AML-193 (cell line): Measurements from ENCODE around the gene TAB2.

Experiments used
- DNase-seq, 2 experiments: peaks; one replicate each; lab custom pipeline; 2025; lab: John Stamatoyannopoulos, UW

TAB2 gene

DNA sequence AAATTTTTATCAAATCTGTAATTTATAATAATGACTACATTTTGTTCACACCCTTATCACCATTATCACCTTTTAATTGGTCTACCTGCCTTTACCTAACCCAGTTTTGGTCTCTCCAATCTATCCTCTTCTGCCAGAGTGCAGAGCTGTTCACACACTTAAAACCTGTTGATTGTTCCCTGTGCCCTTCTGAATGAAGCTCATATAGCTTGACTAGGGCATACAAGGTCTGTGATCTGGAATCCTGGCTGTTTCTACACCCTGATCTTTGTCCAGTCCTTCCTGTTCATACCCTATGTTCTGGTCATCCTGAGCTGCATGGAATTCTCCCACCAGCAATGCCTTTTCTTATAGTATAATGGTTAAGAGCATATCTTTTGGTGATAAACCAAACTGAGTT lies 53.6 kb downstream of the TAB2 start:
- no peak for DNase-seq

DNA sequence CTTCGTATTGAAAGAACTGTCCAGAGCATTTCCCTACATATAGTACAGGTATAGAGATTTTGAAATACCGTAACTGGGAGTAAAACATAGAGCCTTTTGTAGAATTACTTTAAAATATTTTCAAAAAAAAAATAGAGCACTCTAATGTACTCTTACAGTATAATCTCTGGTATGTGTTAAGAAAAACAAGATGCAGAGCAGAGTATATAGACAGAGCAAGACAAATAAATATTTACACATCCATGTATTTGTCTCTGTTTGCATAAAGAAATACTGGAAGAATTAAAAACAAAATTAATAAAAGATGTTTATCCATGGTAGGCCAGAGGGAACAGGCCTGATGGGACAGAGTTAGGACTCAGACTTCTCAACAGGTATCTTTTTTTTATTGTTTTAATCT lies 54.5 kb downstream of the TAB2 start:
- no peak for DNase-seq

DNA sequence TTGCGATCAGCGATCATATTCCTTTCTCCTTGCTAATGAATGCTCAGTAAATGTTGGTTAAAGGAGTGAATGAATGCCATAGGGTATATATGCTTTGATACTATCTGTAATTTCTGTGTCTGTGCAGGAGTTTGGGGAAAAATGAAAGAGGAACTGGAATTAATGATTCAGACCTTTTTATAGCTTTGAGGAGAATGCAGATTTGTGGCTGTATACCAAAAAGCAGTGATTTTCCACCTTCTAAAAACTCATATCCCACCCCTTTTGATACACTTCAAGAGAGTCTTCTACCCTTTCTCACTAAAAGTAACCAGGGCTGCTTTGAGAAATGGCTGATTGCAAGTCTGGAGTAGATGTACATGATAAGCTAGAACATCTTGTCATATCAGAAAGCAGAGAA lies 56.0 kb downstream of the TAB2 start:
- DNase-seq = no peak

- DNase-seq = no peak
Measured at GRCh38 chr6:149379977-149380376, 62.5 kb downstream of the TAB2 start.

- DNase-seq = no peak
Measured at GRCh38 chr6:149380523-149380922, 63.0 kb downstream of the TAB2 start.

- DNase-seq = no peak
Measured at GRCh38 chr6:149383371-149383770, 65.9 kb downstream of the TAB2 start.

DNA sequence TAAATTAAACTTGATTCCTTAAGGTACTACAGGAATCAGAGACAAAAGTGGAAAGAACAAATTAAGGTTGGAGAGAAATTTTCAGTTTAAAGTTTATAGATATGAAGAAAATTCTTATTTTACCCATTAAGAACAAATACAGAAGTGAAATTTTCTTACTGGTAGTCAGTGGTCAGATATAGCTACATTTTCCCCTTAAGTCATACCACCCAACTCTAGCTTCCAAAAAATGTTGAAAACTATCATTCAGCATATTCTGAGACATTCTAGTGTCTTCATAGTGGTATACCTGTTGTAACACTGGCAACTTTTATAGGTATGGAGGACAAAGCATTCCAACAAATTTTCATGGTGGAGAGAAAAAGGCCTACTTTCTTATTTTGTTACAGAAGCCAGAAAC lies 67.0 kb downstream of the TAB2 start:
- no peak for DNase-seq

DNA sequence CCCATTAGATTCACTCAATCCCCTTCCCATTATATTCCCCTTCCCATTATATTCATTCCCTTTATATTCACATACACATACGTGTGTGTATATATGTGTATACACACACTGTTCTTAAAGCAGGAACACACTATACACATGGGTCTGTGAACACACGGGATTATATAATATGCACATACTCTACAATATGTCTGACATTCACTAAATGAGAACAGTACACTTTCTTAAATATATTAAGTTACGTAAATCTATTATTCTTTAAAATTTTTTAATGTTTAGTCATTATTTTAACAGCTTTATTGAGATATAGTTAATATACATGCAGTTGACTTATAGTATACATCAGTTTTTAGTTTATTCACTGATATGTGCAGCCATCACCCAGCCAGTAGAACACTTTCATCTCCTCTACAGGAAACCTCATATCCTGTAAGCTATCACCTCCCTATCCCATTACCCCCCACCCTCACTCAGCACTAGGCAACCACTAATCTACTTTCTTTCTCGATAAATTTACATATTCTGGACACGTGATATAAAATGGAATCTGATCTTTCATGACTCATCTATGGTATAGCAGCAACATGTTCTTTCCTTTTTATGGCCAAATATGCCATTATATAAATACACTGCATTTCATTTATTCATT lies 68.6 kb downstream of the TAB2 start:
- DNase-seq = no peak

GRCh38 chr6:149387779-149388512 lies 70.4 kb downstream of the TAB2 start:
- DNase-seq = no peak

- DNase-seq = no peak
Measured at GRCh38 chr6:149389509-149390297, 72.2 kb downstream of the TAB2 start.

GRCh38 chr6:149392093-149392492 lies 74.6 kb downstream of the TAB2 start:
- DNase-seq = no peak

DNA sequence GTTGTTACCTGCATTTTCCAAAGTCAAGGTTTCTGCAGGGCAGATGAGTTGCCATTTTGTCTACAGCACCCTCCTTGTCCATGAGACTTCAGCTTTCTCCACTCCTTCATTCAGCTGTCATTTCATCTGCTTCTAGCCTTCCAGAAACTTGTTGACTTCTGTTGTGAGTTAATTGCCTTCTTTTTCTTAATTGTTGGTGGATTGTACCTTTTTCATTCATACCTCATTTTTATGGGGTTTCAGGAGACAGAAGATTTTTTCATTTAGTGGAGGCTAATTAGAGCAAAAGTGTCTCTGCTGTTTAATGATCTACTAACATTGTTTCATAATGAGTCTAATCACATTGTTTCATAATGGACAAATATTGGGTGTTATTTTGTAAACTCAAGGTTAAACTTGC lies 75.0 kb downstream of the TAB2 start:
- no peak for DNase-seq

DNA sequence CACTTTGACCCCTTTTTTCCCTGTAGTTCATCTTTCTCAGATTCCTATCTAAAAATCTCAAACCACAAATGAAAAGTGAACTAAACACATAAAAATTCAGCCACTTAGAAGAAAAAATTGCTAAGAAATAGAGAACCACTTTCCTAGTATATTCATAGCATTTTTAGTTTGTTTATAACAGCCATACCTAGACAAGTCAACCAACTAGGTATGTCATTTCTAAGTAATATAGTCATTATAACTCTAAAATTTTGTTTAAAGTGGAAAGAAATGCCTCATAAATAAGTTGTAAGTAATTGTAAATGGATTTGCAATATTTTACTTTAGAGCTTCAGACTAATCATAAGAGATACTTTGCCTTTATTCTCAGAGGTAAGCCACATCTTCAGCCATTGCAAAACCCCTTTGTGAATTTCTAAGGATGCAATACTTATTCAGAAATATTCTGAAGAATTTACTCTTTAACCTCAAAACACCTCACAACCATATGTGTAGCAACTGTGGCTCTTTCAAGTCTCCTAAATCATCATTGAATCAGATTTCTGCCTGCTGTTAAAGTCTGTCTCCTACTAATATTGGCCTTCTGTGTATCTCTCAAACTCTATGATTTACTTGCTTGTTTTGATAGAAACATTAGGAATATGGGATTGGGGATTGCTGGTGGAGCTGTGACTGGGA lies 75.6 kb downstream of the TAB2 start:
- DNase-seq = no peak

DNA sequence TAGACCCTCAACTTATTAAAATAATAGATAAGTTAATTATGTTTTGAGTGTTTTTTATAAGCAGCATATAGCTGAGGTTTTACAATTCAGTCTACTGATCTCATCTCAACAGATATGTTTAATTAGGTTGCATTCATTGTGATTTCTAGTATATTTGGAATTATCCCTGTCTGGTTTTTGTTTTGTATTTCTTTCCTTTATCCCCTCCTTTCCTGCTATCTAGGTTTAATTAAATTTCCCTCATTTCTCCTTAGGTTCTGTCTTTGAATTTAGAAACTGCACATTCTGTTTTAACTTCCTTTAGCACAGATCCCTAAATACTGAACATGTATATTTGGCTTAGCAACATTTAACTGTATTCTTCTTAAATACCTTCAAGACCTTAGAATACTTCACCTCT lies 77.7 kb downstream of the TAB2 start:
- no peak for DNase-seq

- DNase-seq = no peak
Measured at GRCh38 chr6:149397384-149397783, 79.9 kb downstream of the TAB2 start.

- no peak for DNase-seq
Measured at GRCh38 chr6:149400050-149400449, 82.5 kb downstream of the TAB2 start, which contains the start of gene SUMO4. Gene SUMO4 (plus strand): TSS chr6:149400262. CDS start chr6:149400392, 130 bp downstream.

GRCh38 chr6:149403534-149403933 lies 86.0 kb downstream of the TAB2 start:
- no peak for DNase-seq

DNA sequence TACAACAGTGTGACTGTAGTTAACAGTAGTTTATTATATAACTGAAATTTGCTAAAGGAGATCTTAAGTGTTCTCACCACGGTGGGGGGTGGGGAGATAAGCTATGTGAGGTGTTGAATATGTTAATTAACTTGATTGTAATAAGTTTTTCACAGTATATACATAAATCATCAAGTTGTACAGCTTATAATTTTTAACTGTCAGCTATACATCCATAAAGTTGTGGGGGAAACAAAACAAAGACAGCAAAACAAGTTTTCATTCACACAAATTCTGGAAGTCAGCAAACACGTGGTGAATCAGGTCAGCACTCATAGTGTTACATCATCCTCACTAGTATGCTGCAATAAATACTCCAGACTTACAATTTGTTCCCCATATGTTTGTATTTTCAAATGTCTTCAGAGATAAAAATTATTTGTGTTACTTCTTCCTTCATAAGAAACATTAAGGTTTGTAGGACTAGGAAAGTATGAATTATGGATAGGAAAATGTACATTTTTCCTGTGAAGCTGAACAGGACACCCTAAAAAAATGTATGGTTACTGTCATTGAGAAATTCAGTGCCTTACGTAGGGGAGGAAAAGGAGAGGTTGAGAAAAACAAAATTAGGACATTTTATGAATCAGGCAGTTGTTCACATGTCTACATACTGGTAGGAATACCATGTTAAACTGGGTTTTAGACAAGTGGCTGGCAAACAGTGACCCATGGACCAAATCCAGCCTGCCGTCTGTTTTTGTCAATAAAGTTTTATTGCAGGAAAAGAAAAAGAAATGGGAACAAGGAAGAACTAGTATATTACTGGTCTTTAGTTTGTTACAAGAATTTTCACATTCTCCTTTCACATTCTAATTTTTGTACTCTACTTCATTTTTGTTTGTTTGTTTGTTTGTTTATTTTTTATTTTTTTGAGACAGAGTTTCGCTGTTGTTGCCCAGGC lies 88.6 kb downstream of the TAB2 start:
- peak; percentile 75 to 86 for DNase-seq

DNA sequence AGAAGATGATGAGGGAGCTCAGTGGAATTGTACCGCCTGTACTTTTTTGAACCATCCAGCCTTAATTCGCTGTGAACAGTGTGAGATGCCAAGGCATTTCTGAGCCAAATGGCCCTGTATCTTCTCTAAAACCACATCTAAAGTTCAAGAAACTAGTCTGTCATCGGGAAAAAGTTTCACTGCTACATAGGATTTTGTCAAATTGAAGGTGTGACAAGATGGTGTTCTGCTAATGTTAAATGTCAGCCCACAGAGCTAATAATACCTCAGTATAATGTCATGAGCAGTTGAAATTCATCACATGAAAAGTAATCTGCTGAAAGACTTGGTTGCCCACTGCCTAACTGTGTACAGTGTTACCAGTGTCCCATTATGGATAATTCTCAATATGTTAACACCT lies 92.1 kb downstream of the TAB2 start:
- no peak for DNase-seq

GRCh38 chr6:149410557-149410956 lies 93.0 kb downstream of the TAB2 start:
- no peak for DNase-seq

DNA sequence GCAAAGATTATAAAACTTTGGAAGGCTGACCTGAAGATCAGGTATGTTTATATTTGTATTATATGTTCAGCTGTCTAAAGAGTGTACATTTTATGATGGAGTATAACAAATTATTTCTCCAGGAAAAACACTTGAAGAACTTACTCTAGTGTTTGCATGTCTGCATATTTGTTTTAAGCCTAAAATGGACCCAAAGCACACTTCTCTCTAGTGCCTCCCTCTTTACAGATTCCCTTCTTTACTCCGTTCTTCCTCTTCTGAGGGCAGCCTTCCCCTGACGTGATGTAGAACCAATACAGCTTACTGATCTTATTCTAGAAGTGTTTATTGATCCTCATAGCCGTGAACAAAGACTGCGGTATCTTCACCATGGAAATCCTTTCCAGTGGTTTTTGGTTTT lies 96.5 kb downstream of the TAB2 start:
- no peak for DNase-seq
